G401 (cell line): Measurements from ENCODE around the gene BEND3. TPM values are rescaled to one million over a fixed set of nuclear protein-coding genes. Genes with fewer than 3 reads are reported as not detected.
"Not testable (repeated sequence)": the region's sequence is repeated elsewhere in the genome, so short reads cannot be mapped to it uniquely, and the experiment has no call there.

Source experiments
- DNase-seq: peaks from one replicate; pipeline ENCODE4 v3.0.0-alpha.2; 2015; ENCODE audit warnings: low spot score
- in situ Hi-C: cut with HindIII; loops from 2 replicates; pipeline ENCODE4 v1.10.0; 2016; ENCODE audit warnings: low sequenced_read_pairs, mixed read lengths
- total RNA-seq: library from RNA; depleted of rRNA; stranded (reverse); fragments of >200 nt; shearing (Covaris generic); gene quantifications from 2 replicates; pipeline ENCODE4 v1.2.3, GENCODE V29; 2014

Gene BEND3
- total RNA-seq, 1 experiment from 2014 or later: 6.9 TPM

GRCh38 chr6:107122748-107123147 lies 7.4 kb upstream of the BEND3 start:
- in situ Hi-C loops: no loop called here
- DNase-seq: no peak

- in situ Hi-C loops: no loop called here
- no peak for DNase-seq
Observed at GRCh38 chr6:107121964-107122495, 6.7 kb upstream of the BEND3 start.

GRCh38 chr6:107121266-107121665 lies 6.0 kb upstream of the BEND3 start:
- DNase-seq: no peak
- in situ Hi-C loops: no loop called here

GRCh38 chr6:107120404-107120803 lies 5.1 kb upstream of the BEND3 start:
- in situ Hi-C loops: no loop called here

GRCh38 chr6:107118976-107119375 lies 3.7 kb upstream of the BEND3 start:
- in situ Hi-C loops: no loop called here
- no peak for DNase-seq

More at GRCh38 chr6:107120404-107120803, 5.1 kb upstream of the BEND3 start:
- DNase-seq: no peak

- in situ Hi-C loops, DNase-seq: not testable (repeated sequence)
Observed at GRCh38 chr6:107118540-107118939, 3.2 kb upstream of the BEND3 start.

GRCh38 chr6:107116931-107117330 lies 1.6 kb upstream of the BEND3 start:
- in situ Hi-C loops: no loop called here
- no peak for DNase-seq

- DNase-seq: peak; percentile 64
- in situ Hi-C loops: no loop called here
Observed at GRCh38 chr6:107116328-107116892, 1.1 kb upstream of the BEND3 start.

GRCh38 chr6:107115695-107116327 lies 496 bp upstream of the BEND3 start:
- DNase-seq: peak; percentile 55
- in situ Hi-C loops: no loop called here

- peak; percentile 81 for DNase-seq
- in situ Hi-C loops: no loop called here
Observed at GRCh38 chr6:107114213-107114925, 946 bp downstream of the BEND3 start.

- DNase-seq: no peak
- in situ Hi-C loops: no loop called here
Observed at GRCh38 chr6:107110200-107110599, 5.1 kb downstream of the BEND3 start.

- in situ Hi-C loops: no loop called here
- peak; percentile 10 for DNase-seq
Observed at GRCh38 chr6:107108201-107108890, 7.0 kb downstream of the BEND3 start.

- in situ Hi-C loops: no loop called here
- DNase-seq: no peak
Observed at GRCh38 chr6:107107791-107108190, 7.5 kb downstream of the BEND3 start.

GRCh38 chr6:107106165-107106564 lies 9.2 kb downstream of the BEND3 start:
- no peak for DNase-seq
- in situ Hi-C loops: no loop called here

- no peak for DNase-seq
- in situ Hi-C loops: no loop called here
Observed at GRCh38 chr6:107105511-107106116, 9.7 kb downstream of the BEND3 start.

GRCh38 chr6:107103082-107103481 lies 12.2 kb downstream of the BEND3 start:
- DNase-seq: no peak
- in situ Hi-C loops: no loop called here

GRCh38 chr6:107102414-107102805 lies 12.9 kb downstream of the BEND3 start:
- in situ Hi-C loops: no loop called here
- peak; percentile 96 for DNase-seq

GRCh38 chr6:107101686-107102413 lies 13.5 kb downstream of the BEND3 start:
- peak; percentile 87 for DNase-seq

GRCh38 chr6:107101211-107101610 lies 14.1 kb downstream of the BEND3 start:
- in situ Hi-C loops: no loop called here
- no peak for DNase-seq

More at GRCh38 chr6:107101686-107102413, 13.5 kb downstream of the BEND3 start:
- in situ Hi-C loops: no loop called here
